NK-92 treated with Interleukin-12 subunit alpha and Interleukin-12 subunit beta, amount 100 ng/mL, for 24 hours (cell line): ENCODE measurements around the gene PHKG1.
"Not testable (repeated sequence)": the region's sequence is repeated elsewhere in the genome, so short reads cannot be mapped to it uniquely, and the experiment has no call there.

Source experiments
- DNase-seq: peaks from one replicate; lab custom pipeline; 2025; lab: John Stamatoyannopoulos, UW

PHKG1 gene

GRCh38 chr7:56045758-56046157 is 47.0 kb downstream of the PHKG1 start:
- not testable (repeated sequence) for DNase-seq

DNA sequence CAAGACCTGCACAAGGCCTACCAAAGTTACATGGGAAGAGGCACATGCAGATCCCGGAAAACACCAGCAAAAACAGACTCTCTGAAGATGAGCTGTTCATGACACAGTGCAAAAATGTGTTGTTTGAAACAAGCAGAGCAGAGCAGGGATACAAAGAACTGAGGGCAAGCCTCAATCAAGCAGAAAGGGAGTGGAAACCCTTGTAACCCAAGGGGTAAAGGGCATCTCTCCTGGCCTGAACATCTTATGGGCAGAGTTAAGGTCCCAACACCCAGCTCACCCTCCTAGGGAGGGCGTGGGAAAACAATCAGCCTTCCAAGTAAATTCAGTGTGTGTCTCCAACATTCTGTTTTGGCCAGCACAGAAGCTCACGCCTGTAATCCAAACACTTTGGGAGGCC is 52.0 kb downstream of the PHKG1 start:
- no peak for DNase-seq

- DNase-seq: no peak
Observed at GRCh38 chr7:56033671-56034432, 58.9 kb downstream of the PHKG1 start.

DNA sequence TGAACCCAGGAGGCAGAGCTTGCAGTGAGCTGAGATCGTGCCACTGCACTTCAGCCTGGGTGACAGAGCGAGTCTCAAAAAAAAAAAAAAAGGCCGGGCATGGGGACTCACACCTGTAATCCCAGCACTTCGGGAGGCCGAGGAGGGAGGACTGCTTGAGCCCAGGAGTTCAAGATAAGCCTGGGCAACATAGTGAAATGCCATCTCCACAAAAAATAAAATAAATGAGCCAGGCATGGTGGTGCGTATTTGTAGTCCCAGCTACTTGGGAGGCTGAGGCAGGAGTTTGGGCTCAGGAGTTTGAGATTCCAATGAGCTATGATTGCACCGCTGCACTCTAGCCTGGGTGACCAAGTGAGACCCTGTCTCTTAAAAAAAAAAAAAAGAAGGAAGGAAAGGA is 60.2 kb downstream of the PHKG1 start:
- DNase-seq: not testable (repeated sequence)

GRCh38 chr7:56031556-56031955 is 61.2 kb downstream of the PHKG1 start:
- DNase-seq: not testable (repeated sequence)

- DNase-seq: no peak
Observed at GRCh38 chr7:56030340-56030739, 62.4 kb downstream of the PHKG1 start.
